Measurements from ENCODE around the gene STH. TPM values are rescaled to one million over a fixed set of nuclear protein-coding genes. Genes with fewer than 3 reads are reported as not detected.

Gene STH
- total and polyA plus RNA-seq, 9 of the 15 experiments (the other 6 are each of a cell fraction or from before 2014, with no cell fraction given): not detected

- TF ChIP-seq POU5F1 (IDR thresholded peaks at IDR 0.05; ENCODE audit: borderline replicate concordance, low read depth, low read length, partially characterized antibody) (no peak), ZNF384 (IDR thresholded peaks at IDR 0.05; ENCODE audit: low read depth, low read length) (no peak), ATF4 (CRISPR knock-in tag; IDR thresholded peaks at IDR 0.05) (no peak)
Measured at GRCh38 chr17:45977976-45978626, 20.9 kb upstream of the STH start (continued).

- BruUV-seq (replicated peaks): no TSS peak
- DNase-seq (ENCODE audit: extremely low read depth in 1 of 4, low spot score in 3 of 4) (peak in 1 of 4 experiments; percentile 21), FAIRE-seq (no peak), ATAC-seq (no peak)
- in situ Hi-C loops (cut with MboI) (loop anchor here (25.0 kb wide), 1 partner anchor 858 kb away; no protein-coding TSS in a partner anchor), intact Hi-C loops (cut with micrococcal nuclease) (no loop called here)
- no peak overlapping the region for H3K27ac ChIP-seq (ENCODE audit: extremely low read depth, low read depth, low read length)
- H3K4me2 ChIP-seq (ENCODE audit: insufficient read depth, low read length): no peak overlapping the region
- no peaks in the 10 kb centered on the region for H3K79me2 ChIP-seq (ENCODE audit: control insufficient read depth, insufficient read depth, low read length)
- peak overlapping the region; percentile 83 for H2AFZ ChIP-seq (ENCODE audit: low read depth, low read length)
- no peaks in the 10 kb centered on the region for H3K9me3 ChIP-seq (replicated peaks; ENCODE audit: control insufficient read depth, insufficient read depth, low read depth, low read length)
- no peaks in the 10 kb centered on the region for H3K36me3 ChIP-seq (ENCODE audit: control insufficient read depth, insufficient read depth, low read length)
- no peaks in the 10 kb centered on the region for H4K20me1 ChIP-seq (replicated peaks; ENCODE audit: control insufficient read depth, insufficient read depth, low read length)
- 8% methylated on average over 2 of the region's 2 CpGs for WGBS (ENCODE audit: insufficient coverage, low coverage, missing lambda C conversion rate)
- no peak overlapping the region for H3K9ac ChIP-seq (ENCODE audit: insufficient read depth in 1 of 2, low read depth in 2 of 2, low read length in 2 of 2)
- ChIA-PET CTCF (ENCODE audit: low intra/inter-chr PET ratio) (interaction anchor here (0.8 kb wide), 1 partner anchor 213 kb away, joined by 3 read pairs; no protein-coding TSS in a partner anchor), POLR2A (interaction anchor here (0.6 kb wide), 1 partner anchor 395 kb away, joined by 3 read pairs; no protein-coding TSS in a partner anchor)
- peaks cover 44 to 53% of the 10 kb centered on the region in 2 experiments for H3K4me1 ChIP-seq (replicated peaks in 1 of 2; ENCODE audit: control insufficient read depth in 2 of 2, insufficient read depth in 2 of 2, low read length in 2 of 2)
- peaks cover 3% of the 10 kb centered on the region for H3K9me1 ChIP-seq (ENCODE audit: control insufficient read depth, insufficient read depth, low read length)
- H3K4me3 ChIP-seq: no peak overlapping the region
- H3K27me3 ChIP-seq (ENCODE audit: control insufficient read depth in 2 of 2, insufficient read depth in 2 of 2, low read length in 2 of 2): no peaks in the 10 kb centered on the region
- 0 out of 2 replicates have a peak, but pooled peaks have one; percentile 32 for TF ChIP-seq ZNF592 (IDR thresholded peaks at IDR 0.05)
- TF ChIP-seq L3MBTL2 (IDR thresholded peaks at IDR 0.05): 0 out of 2 replicates have a peak, but pooled peaks have one; percentile 14
- TF ChIP-seq PKNOX1 (IDR thresholded peaks at IDR 0.05): peak; percentile 57
- no peak for TF ChIP-seq PBX2 (CRISPR knock-in tag; IDR thresholded peaks at IDR 0.05; ENCODE audit: low read depth)
- TF ChIP-seq PBX2 (tag; conservative IDR thresholded peaks at IDR 0.05; ENCODE audit: low read depth): peak; percentile 72
- TF ChIP-seq HDAC6 (IDR thresholded peaks at IDR 0.05; ENCODE audit: low read depth, low read length): no peak
Measured at GRCh38 chr17:45979137-45979536, 19.9 kb upstream of the STH start.

Measured in K562 (cell line).